ENCODE data around the gene ADGB.

Gene ADGB

DNA sequence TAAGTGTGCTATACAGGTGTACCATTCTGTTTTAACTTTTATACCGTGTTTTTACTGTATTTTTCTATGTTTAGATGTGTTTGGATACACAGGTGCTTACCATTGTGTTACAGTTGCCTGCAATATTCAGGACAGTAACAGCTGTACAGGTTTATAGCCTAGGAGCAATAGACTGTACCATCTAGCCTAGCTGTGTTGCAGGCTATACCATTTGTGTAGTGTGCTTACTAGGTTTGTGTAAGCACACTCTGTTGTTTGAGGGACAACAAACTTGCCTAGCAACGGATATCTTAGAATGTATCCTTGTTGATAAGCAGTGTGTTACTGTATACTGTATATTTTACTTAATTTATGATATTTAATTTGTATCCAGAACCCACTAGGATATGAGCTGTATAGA is 35.2 kb downstream of the ADGB start:
- no peak for DNase-seq (ENCODE audit: low spot score)

- no peak for DNase-seq (ENCODE audit: low spot score)
Measured at GRCh38 chr6:146635165-146635564, 36.4 kb downstream of the ADGB start.

- DNase-seq (ENCODE audit: low spot score) = no peak
Measured at GRCh38 chr6:146636481-146636880, 37.7 kb downstream of the ADGB start.

DNA sequence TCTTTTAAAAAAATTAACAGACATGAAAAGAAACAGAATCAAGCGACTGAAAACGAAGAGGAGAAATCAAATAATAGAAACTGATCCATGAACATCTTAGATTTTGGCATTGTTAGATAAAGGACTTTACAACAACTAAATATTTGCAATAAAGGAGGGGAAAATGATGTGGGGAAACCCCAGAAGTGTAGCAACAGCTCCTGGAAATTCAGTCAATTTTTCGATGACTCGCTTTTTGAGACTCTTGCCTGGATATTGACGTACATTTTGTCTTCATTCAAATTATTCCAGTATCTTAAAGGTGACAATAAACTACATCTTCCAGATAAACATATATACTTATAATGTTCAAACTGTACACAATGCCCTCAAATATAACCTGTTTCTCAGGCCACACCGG is 44.1 kb downstream of the ADGB start:
- no peak for DNase-seq (ENCODE audit: low spot score)

DNA sequence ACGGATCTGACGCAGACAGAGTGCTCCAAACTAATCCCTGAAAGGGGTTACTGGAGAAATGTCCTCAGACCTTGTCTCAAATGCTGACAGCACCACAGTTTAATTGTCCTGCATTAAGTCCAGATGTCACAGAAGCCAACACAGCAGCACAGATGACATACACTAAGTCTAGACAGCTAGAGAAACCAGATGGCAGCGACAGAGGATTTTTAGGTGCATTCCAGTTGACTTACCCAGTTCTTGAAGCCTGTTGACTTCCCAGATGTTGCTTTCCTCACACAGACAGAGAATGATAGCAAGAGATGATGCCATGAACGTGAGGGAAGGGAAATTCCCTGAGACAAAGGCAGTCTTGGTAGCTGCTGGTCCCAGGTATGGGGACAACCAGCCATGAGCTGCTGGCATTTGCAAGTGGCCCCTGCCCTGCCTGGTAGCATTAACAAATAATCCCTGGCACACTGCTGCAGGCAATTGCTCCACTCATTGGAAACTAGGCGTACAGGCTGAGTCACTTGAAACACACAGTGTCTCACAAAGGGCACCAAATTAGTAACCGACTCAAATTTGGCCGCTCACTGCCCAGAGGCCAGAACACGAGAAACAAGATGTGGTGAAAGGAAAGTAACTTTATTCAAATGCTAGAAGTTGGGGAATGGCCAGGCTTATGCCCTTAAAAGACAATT is 52.2 kb downstream of the ADGB start:
- no peak for DNase-seq (ENCODE audit: low spot score)

DNA sequence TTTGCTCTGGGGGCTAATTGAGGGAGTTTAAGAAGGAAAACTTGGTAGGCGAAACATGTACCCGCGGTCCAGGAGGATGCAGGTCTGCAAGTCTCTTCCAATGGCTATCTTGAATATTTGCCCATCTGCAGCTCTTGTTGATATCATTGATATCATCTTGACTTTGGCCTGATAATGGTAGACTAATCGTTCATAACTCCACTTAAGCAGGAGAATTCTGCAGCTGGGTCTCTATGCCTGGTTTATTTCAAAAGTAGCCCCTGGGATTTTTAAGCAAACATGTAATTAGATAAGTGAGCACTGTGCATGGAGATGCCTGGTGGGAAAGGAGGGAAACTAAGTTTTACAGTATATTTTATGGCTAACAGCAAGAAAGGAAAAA is 52.7 kb downstream of the ADGB start:
- DNase-seq (ENCODE audit: low spot score) = no peak

DNA sequence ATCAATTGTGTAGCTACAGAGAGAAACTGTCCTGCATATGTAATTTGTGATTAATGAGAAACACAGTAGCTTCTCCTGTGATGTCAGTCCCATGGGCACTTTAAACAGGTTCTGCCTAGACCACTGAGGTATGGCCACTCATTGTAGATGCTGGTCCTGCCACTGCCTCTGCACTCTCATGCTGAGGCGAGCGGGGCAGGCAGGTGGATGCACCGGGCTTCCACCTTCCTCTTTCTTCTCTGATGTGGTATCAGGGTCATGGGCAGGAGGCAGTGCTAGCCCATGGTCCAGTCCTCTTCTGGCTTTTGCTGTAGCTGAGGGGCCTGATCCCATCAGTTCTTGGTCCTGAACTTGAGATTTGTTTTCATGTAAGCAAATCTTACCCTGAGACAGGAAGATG is 58.7 kb downstream of the ADGB start:
- no peak for DNase-seq (ENCODE audit: low spot score)

DNA sequence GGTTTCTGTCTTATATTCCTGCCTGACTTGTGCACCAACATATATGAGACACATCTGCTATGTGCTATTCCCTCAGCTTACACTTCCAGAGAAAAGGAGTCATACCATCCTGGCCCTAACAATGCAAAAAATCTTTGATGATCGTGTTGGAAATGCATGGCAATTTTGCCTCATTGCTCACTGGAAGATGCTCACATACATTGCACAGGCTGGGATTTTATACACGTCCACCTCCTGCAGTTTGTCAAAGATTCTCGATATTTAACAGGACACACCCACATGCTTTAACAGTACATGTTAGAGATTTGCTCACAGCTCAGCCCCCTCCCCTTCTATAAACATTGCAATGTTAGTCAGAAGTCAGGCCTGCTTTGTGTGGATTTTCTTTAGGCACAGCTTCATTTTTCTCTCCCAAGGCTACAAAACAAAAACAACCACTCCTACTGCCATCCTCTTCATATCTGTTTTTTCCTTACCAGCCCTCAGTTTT is 66.1 kb downstream of the ADGB start:
- DNase-seq (ENCODE audit: low spot score) = no peak

GRCh38 chr6:146666909-146667308 is 68.1 kb downstream of the ADGB start:
- no peak for DNase-seq (ENCODE audit: low spot score)

DNA sequence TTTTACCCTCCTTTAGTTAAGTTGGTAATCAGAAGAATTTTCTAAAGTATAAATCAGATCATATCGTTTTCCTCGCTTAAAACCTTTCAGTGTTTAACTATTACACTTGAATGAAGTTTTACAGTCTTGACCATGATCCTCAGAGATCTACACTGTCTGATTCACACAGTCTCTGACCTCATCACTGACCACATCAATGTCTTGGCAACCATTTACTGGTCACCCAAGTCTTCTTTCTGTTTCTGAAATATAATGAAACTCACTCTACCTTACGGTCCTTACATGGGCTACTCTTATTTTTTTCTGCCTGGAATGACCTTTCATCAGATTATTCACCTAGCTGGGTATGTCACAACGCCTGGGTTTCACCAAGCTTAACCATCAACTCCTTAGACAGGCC is 71.4 kb downstream of the ADGB start:
- DNase-seq (ENCODE audit: low spot score) = no peak

- DNase-seq (ENCODE audit: low spot score) = no peak
Measured at GRCh38 chr6:146673069-146673468, 74.3 kb downstream of the ADGB start.

DNA sequence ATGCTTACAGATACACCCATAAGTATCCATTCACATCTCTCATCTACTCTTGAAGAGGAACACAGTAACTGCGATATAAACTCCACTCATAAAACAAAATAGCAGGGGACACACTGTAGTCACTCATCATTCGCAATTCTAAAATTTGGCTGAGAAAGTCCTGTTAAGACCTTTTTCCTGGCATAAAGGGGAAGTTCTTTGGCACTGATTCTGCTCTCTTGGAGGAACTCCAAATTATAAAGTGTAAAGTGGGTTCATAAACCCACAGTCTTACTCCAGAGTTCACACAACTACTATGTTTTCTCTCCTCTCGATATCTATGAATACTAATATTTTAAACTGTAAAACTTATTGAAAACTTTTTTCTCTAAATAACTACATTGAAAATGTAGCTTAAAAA is 80.6 kb downstream of the ADGB start:
- DNase-seq (ENCODE audit: low spot score) = no peak

DNA sequence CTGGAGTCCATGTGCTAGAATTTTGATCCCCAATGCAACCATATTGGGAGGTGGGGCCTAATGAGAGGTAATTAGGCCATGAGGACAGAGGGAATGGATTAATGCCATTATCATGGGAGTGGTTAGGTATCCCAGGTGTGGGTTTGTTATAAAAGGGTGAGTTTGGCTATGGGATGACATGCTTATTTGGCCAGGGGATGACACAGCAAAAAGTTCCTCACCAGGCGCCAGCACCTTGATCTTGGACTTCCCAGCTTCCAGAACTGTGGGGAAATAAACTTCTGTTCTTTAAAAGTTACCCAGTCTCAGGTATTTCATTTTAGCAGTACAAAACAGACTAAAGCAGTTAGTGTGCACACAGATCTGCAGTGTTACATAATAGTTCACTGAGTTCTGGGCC is 84.1 kb downstream of the ADGB start:
- DNase-seq (ENCODE audit: low spot score) = no peak

- DNase-seq (ENCODE audit: low spot score) = no peak
Measured at GRCh38 chr6:146689806-146690205, 91.0 kb downstream of the ADGB start.

- DNase-seq (ENCODE audit: low spot score) = no peak
Measured at GRCh38 chr6:146693342-146693741, 94.6 kb downstream of the ADGB start.

DNA sequence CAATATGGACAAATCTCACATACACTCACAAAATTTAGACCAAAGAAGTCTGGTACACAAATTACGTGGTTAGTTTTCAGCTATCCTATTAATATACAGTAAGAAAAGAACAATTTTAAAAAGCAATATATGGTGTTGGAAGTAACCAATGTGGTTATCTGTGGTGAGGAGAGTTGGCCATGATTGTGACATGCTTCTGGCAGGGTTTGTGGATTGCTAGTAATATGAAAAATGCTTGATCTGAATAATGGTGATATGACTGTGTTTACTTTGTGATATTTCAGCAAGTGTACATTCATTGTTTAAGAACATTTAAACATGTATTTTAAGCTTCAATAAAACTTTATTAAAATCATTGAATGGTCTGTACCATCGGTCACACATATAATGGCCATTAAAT is 99.1 kb downstream of the ADGB start:
- no peak for DNase-seq (ENCODE audit: low spot score)

GRCh38 chr6:146700078-146700686 is 101.4 kb downstream of the ADGB start:
- DNase-seq (ENCODE audit: low spot score) = peak; percentile 16

DNA sequence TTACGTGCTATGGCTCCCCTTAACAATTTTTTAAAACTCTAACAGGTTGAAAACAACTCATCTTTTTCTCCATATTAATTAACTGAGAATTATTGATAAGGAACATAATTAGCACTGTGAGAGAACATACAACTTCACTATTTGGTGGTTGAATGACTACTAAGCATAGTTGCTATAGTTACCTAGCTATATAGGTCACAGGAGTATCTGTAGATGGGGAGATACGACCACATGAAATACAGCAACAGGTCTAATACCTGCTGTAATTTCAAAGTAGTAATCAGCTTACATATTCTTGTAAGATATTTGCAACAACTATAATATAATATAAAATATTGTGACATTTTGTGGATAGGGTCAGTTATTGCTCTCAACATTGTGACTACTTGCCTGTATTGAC is 102.9 kb downstream of the ADGB start:
- no peak for DNase-seq (ENCODE audit: low spot score)

- DNase-seq (ENCODE audit: low spot score) = no peak
Measured at GRCh38 chr6:146709036-146709622, 110.4 kb downstream of the ADGB start.

- DNase-seq (ENCODE audit: low spot score) = no peak
Measured at GRCh38 chr6:146719387-146719786, 120.6 kb downstream of the ADGB start.

GRCh38 chr6:146739696-146740095 is 140.9 kb downstream of the ADGB start:
- no peak for DNase-seq (ENCODE audit: low spot score)

DNA sequence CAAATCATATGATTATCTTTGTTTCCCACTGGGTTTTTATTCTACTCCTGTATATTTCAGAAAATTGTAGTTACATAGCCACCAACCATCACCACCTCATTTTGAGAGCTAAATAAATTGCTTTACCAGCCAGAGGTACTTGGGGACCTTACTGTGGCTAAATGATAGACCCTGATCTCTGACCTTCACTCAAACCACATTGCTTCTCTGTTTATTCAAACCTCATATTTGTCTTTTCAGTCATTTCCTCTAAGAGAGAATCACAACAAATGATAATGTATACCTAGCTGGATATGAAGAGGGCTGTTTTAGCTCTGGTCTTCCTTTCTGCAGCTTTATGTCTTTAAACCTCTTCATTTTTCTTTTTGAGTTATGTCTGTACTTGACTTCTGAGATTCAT is 142.8 kb downstream of the ADGB start:
- no peak for DNase-seq (ENCODE audit: low spot score)

GRCh38 chr6:146753306-146753705 is 154.5 kb downstream of the ADGB start:
- DNase-seq (ENCODE audit: low spot score) = no peak

DNA sequence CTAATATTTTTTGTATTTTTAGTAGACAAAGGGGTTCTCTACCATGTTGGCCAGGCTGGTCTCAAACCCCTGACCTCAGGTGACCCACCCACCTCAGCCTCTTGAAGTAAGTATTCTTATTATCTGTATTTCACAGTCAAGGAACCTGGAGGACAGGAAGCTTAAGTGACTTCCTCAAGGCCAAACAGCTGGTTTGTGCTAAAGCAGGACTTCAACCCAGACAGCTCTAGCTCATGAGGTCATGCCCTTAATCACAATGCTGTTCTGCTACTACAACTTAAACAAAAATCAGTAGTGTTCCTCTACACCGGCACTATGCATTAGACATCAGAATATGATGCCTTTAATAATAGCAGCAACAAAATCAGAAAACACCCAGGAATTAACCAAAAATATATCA is 168.9 kb downstream of the ADGB start:
- DNase-seq (ENCODE audit: low spot score) = no peak
